GDM1 (cell line): Measurements from ENCODE around the gene PNCK.
A peak's percentile ranks its signal among the peaks of the same experiment; 100 is the strongest.
"Not testable (repeated sequence)": the region's sequence is repeated elsewhere in the genome, so short reads cannot be mapped to it uniquely, and the experiment has no call there.

ENCODE experiments used
- DNase-seq: peaks from one replicate; lab custom pipeline; 2025; lab: John Stamatoyannopoulos, UW

The PNCK gene

DNA sequence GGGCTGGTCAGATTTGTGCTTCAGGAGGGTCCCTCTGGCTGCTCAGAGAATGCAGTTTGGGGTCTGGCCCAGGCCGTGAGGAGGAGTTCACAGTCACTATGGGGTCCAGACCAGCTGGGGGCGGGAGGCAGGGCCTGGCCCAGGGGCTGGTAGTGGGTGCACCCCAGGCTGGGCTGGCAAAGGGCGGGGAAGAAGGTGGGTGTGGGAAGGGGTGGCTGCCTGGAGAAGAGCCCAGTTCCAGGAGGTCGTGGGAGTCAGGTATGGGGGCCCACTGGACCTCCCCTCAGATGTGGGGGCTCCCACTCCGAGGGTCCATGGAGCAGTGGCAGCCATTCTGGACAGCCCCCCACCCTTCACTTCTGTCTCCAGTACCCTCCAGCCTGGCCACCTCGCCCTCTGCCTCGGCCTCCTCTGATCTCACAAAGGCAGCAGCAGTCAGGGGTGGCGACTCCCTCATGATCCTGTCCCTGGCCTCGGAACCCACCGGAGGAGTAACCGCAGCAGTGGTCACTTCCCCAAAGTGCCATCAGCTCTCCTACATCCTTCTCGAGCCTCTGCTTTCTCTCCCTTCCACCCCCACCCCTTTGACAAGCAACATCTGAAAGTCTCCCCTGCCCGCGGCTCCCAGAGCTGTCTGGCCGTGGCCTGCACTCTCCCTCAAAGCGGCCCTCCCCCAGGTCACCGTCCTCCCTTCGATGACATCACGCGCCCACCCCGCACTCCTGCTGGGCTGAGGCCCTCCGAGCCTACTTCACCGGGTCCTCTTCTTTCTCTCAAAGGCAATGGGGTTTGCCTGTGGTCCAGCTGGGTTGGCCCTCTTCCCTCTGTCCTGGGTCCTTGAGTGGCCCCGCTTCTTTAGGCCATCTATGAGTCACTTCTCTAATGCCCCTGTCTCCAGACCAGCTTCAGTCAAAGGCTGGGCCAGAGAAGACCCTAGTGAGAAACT lies 12.4 kb upstream of the PNCK start:
- DNase-seq, result no peak

DNA sequence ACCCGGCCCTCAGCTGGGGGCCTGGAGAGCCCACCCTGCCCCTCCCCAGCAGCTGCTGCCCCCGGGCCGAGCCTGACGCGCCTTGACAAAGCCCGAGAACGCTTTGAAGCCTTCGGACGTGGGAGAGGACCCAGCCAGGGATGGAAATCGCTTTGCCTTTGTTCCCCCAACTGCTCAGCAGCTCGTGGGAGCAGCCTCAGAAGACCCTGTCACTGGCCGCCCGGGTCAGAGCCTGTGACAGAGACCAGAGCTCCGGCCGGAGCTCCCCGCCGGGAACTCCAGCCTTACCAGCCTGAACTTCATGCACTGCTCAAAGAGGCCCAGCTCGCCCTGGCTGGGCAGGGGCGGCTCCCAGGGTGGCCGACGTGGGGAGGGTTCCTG lies 11.5 kb upstream of the PNCK start:
- DNase-seq, result no peak

DNA sequence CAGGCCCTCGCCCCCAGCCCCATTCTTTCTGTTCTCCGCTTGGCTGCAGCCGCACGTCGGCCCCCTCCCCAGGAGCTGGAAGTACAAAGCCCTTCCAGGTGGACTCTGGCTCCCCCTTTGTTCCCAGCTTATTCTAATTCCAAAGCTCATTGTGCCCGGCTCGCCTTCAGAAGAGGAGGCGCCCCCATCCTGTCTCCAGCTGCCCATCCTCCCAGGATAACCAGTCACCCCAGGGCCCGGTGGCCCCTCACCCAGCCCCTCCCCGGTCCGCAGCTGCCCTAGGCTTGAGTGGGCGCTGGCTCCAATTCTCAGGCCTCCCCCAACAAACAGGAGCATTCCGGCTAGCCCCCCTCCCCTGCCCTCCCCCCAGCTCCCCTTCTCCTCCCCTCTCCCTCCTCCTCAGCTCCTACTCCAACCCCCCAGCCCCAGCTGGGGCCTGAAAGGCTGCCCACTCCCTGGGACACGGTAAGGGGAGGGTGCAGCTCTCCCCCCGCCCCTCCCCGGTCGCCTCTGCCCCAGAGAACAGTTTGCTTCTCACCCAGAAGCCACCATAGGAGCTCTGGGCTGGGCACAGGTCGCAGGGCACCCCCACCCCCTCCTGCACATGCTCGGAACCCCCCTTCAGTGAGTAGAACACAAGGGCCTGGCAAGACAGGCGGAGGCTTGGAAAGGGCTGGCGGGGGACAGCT lies 11.0 kb upstream of the PNCK start:
- no peak for DNase-seq

DNA sequence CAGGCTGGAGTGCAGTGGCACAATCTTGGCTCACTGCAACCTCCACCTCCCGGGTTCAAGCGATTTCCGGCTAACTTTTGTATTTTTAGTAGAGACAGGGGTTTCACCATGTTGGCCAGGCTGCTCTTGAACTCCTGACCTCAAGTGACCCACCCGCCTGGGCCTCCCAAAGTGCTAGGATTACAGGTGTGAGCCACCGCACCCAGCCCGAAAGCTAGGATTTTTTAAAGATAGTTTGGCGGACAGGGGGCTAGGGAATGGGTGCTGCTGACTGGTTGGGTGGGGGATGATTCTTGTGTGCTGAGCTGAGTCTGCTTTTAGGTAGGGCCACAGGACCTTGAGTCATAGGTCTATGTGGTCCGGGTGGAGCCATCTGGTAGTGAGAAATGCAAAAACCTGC lies 9.9 kb upstream of the PNCK start:
- DNase-seq, result not testable (repeated sequence)

DNA sequence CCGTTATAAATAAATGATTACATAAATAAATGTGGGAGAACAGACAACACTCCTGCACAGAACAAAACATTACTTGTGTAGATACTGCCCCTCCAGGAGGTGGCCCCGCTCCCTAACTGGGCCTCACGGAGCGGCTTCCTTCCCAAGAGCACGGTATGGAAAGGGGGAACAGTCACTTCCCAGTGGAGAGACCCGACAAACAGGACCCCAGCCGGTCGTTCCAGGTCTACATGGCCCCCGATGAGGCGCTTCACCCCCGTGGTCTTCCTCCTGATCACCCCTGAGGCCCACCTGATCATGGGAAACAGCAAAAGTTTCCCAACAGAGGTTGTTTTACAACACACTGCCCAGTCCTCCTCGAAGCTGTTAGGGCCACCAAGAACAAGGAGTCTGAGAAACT lies 7.6 kb upstream of the PNCK start:
- no peak for DNase-seq

DNA sequence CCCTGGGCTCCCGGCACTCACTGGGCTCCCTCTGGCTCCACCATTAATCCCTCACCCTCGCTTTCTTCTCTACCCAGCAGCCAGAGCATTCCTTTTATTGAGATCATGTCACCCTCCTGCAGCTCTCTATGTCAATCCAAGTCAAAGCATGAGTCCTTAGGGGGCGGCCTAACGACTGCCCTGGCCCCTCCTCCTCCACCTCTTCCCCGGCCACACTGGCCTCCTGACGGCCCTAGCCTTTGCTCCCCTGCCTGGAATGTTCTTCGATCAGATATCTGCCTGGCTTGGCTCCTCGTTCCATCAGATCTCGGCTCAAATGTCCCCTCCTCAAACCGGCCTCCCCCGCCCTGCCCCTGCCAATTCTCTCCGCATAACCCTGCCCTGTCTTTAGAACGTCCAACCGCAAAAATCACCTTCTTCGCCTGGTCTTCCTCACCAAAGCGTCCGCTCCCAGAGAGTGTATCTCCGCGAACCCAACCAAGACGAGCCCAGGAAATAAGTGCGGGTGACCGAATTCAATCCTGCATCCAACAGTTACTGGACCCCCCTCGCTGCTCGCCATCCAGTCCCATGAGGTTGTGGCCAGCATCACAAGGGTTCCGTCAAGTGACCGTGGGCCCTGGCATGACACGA lies 722 bp upstream of the PNCK start:
- DNase-seq, result no peak

DNA sequence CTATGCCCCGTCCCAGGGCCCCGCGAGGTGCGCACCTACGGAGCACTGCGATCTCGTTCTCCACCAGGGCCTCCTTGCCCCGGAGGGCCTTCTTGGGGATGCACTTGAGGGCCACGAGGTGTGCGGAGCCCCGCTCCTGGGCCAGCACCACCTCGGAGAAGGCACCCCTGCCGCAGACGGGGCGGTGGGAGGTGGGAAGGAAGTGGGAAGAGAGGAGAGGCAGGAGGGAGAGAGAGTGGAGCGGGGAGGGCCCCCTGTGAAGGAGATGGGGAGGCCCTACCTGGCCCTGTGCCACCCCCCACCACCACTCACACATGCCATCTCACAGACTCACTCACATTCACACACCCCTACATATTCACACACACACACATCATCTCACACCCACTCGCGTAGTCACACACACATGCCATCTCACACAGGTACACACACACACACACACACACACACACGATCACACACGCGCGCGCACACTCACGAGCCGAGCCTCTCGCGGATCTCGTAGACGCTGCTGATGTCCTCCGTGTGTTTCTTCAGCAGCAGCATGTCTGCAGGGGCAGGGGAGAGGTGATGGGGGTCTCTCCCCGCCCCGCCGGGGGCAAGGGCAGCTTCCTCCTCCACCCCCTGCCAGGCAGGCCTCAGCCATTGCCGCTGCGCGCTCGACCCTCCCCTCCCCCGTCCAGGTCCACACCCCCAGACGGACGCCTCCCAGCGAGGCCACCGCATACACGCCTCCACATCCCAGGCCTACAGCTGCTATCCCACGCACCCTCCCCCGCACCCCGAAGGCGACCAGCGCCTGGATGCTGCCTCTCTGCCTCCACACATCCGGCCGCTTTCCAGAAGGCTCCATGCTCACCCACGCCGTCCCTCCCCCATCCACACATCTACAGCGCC lies 834 bp downstream of the PNCK start:
- no peak for DNase-seq

DNA sequence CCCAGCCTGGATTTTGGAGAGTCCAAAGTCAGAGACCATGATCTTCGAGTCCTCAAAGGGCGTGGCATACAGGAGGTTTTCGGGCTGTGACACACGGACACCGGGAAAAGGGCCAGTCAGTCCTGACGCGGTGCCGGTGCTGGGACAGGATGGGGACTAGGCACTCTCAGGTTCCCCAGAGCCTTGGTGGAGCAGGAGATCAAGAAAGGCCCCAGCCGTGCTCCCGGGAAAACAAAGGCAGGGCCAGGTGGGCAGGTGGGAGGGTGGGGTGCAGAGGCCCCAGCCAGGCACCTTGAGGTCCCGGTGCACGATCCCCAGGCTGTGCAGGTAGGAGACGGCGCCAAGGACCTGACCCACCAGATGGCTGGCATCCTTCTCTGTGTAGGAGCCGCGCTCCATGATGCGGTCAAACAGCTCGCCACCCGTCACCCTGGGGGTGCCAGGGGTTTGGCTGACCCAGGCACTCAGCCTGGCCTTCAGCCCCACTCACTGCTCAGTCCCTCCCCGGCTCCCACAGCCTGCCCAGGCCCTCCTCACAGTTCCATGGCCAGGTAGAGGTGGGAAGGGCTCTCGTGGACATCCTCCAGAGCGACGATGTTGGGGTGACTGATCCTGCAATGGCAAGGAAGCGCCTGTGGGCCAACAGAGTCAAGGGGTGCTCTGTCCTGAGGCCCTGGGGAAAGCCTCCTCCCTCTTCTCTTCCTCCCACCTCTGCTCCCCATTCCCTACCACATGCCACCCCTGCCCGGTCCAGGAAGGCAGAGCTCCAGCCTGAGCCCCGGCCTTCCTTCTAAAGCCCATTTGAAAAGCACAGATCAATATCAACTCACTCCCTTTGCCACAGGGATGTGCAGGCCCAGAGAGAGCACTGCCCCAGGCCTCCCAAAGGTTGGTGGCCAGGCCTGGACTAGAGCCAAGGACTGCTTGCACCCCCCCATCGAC lies 1.8 kb downstream of the PNCK start:
- DNase-seq, result no peak

DNA sequence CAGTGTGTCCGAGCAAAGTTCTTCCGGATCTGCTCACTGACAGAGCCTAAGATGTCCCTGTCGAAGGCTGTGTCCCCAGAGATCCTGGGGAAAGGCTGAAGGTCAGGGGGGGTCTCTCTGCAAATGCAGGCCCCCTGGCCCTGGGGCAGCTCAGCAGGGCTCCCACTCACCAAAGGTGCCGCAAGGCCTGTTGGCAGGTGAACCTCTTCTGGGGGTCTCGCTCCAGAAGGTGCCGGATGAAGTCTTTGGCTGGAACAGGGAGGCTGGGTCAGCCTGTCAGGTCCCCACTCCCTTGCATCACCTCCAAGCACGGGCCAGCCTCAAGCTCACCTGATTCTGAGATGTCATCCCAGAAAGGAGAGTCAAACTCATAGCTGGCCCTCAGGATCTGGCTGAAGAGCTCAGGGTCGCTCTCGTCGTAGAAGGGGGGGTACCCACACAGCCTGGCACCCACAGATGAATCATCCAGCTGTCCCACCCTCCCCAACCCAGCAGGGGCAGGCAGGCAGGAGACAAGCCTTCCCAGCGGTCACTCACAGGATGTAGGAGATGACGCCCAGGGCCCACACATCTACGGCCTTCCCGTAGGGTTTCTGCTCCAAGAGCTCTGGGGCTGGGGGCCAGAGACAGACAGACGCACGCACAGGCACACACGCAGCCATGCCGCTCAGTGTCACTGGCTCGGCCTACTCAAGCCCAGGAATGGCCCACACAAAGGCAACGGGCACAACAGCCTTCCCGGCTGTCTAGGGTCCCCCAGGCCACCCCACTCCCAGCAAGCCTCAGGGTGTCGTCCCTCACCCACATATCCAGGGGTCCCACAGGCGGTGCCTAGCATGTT lies 2.6 kb downstream of the PNCK start:
- DNase-seq, result no peak

DNA sequence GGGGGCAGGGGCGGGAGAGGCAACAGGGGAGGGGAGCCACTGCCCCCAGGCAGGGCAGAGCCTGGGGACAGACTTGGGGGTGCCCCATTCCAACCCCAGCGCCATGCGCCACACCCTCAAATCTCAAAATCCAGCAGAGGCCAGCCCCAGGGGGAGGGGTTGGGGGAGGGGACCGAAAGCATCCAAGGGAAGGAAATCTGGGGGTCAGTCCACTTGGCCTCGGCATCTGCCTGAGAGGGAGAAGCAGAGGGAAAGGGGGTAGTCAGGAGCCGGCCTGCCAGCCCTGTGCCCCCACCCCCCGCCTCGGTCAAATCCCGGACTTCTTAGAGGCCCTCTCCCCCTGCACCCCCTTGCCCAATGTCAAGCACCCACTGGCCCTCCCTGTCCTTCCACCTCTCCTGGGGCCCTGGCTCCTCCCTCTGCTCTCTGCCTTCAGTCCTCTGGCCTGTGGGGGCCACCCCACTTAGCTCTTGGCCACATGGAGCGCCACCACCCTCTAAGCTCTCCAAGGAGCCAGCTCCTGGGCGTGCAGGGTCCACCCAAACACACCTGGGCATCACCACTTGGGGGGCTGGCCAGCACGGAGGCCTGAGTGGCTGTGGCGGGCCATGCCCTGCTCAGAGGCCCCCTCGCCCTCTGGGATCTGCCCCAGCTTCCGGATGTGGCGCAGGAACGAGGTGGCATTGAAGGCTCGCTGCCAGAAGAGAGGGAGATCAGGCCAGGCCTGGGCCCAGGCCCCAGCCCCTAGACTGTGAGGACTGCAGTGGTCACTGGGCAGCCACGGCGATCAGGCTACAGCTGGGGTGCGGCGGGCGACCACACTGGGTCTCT lies 3.5 kb downstream of the PNCK start:
- no peak for DNase-seq

DNA sequence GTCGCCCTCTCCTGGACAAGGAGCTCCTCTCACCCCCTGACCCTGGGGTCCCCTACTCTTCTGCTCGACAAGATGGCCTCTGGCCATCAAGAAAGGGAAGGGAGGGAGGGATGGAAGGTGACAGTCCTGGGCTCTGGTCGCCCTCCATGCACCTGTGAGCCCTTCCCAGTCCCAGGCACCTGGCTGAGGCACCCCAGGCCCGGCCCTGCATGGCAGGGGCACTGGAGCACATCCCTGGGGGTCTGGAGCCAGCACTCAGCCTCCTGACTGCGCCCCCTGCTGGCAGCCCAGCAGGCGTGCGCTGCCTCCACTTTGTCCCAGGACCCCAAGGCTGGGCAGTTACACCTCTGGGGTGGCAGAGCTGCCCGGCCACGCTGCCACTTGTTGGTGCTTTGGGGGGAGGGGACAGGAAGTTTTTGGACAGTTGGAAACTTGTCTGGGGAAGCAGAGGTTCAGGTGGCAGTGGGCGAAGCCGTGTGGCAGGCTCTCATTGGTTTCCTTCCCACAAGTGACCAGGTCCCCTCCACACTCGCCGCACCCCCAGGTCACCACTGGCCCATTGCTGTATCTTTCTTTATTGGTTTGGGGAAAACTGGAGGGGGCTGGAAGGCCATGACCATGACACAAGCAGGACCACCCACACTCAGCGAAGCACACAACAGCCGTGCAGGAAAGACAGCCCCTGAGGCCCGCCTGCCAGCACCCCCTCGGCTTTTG lies 4.3 kb downstream of the PNCK start:
- no peak for DNase-seq

DNA sequence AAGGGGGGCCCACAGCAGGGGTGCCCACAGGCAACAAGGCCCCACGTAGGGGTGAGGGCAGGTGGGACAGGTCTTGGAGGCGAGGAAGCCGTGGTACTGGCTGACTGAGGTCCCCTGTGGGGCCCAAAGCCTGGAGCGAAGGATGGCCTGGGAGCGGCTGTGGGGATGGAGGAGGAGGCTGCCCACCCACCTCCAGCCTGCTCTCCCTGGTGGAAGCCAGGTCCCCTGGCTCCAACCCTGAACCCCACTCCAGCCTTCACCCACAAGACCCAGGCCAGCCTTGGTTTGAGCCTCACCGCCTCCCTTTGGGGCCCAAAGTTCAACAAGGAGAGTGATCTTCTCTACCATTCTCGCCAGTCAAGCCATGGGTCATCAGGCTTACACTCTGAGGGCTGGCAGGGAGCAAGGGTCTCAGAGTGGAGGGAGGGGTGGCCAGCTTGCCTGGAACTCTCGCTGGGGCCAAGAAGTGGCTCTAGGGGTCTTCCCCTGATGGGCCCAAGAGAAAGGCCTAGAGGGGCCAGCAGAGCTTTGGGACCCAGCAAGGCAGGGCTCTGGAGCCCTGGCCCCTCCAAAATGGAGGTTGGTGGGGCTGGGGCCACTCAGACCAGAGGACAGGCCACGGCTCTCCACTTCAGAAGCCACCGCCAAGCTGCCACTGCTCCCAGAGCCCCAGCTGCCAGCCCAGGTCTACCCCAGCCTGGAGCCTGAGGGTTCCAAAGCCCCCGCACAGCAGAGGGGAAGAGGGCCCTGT lies 5.0 kb downstream of the PNCK start:
- no peak for DNase-seq

DNA sequence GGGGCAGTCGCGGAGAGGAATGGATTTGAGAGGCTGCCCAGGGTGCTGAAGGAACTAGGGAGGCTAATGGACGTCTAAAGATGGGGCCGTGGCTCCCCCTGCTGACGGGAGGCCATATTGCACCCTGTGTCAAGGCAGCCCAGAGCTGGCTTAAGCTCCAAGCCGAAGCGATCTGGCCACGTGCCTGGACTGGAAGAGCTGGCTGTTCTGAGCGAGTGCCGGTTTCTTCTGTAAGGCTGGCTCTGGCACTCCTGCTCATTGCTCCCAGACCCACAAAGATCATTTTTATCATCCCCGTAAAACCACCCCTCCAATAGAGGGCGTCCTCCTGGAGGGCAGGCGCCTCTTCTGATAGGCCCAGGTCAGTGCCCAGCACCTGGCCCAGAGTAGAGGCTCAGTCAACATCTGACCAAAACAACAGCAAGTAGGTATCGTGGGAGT lies 5.6 kb downstream of the PNCK start:
- DNase-seq, result peak; percentile 68

DNA sequence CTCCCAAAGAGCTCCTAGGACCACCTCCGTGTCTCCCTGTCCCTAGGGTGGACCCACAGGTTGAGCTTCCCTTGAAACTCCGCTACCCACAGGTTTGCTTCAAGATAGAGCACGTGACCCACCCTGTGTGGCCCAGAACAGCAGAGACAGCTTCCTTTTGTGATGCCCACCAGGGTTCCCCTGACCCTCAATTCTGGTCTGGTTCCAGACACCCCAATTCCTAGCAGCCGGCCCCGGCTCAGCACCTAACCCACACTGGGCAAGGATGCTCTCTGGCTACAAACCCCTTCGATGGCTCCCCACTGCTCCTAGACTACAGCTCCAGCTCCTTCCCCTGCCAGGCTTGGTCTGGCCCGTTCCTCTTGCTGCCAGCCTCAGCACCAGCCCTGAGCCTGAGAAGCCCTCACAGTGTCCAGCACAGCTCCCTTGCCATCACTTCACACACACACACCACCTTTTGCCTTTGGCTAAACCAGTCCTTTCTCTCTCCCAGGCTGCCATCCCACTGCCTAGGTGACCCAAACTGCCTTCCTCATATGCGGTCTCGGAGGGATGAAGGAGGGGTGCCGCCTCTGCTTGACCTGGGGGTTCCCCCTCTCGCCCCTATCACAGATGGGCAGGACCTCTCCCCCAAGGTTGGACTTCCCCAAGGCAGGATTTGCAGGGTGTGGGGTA lies 6.2 kb downstream of the PNCK start:
- no peak for DNase-seq

DNA sequence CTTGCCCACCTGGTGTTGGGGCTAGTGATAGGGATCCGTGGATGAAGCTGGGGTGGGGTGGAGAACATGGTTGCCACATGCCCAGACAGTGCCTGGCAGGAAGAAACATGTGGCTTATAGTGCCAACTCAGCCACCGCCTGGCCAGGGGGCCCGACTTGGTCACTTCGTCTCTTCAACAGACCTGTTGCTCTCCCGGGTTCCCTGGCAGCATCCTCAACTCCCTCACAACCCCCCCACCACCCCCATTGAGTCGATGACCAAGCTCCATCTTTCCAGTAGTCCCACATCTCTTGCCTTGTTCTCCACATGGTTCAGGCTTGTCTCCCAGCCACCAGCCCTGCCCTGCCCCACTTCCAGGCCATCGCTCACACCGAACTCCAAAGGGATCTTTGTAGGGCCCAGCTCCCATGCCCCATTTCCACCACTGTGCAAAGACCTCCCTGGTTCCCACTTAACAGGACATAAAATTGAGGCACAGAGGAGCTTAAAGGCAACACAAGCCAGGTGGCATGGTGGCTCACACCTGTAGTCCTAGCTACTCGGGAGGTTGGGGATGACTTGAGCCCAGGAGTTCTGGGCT lies 7.8 kb downstream of the PNCK start:
- no peak for DNase-seq

DNA sequence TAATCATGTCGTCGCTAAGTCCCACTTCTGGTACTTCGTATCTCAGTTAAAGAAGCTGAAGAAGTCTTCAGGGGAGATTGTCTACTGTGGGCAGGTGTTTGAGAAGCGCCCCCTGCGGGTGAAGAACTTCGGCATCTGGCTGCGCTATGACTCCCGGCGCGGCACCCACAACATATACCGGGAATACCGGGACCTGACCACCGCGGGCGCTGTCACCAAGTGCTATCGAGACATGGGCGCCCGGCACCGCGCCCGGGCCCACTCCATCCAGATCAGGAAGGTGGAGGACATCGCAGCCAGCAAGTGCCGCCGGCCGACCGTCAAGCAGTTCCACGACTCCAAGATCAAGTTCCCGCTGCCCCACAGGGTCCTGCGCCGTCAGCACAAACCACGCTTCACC lies 11.3 kb downstream of the PNCK start:
- no peak for DNase-seq

DNA sequence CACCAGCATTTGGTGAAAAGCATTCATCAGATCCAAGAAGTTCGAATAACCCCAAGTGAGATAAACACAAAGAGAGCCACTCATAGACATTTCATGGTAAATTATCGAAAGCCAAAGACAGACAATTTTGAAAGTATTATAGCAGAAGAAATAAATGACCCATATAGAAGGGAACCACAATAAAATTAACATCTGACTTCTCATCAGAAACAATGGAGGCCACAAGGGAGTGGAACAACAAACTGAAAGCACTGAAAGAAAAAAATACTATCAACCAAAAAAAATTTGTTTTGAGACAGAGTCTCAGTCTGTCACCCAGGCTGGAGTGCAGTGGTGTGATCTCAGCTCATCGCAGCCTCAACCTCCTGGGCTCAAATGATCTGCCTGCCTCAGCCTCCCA lies 14.3 kb downstream of the PNCK start:
- no peak for DNase-seq
